ENCODE measurements around the gene CUEDC2.

- no peak for TF ChIP-seq HDGF (IDR thresholded peaks at IDR 0.05; ENCODE audit: borderline replicate concordance)
- no peak for TF ChIP-seq ARNT (IDR thresholded peaks at IDR 0.05)
- TF ChIP-seq PKNOX1 (IDR thresholded peaks at IDR 0.05): no peak
- TF ChIP-seq SUZ12 (IDR thresholded peaks at IDR 0.05): no peak
- no peak for TF ChIP-seq FOXM1 (IDR thresholded peaks at IDR 0.05; ENCODE audit: borderline replicate concordance)
- no peak for TF ChIP-seq L3MBTL2 (conservative IDR thresholded peaks at IDR 0.05)
- TF ChIP-seq SP1 (IDR thresholded peaks at IDR 0.05): no peak
- no peak for TF ChIP-seq LEF1 (IDR thresholded peaks at IDR 0.05; ENCODE audit: borderline replicate concordance)
- no peak for TF ChIP-seq ZNF384 (IDR thresholded peaks at IDR 0.05)
- TF ChIP-seq TARDBP (IDR thresholded peaks at IDR 0.05): no peak
Measured at GRCh38 chr10:102438374-102438773, 6.0 kb upstream of the CUEDC2 start.
